AG04449 (cell line): ENCODE measurements around the gene LRRC72.

Experiments
- CTCF ChIA-PET: fragments of 350-600 bp; formaldehyde crosslinking; extraction: SDS; loops from one replicate; lab custom pipeline; 2021; ENCODE audit warnings: antibody characterized with exemption; lab: Yijun Ruan, JAX
- POLR2A ChIA-PET: fragments of 400-600, 350-600 bp; formaldehyde crosslinking; extraction: SDS; loops from one replicate; lab custom pipeline; 2020; ENCODE audit warnings: antibody characterized with exemption, inconsistent platforms; lab: Yijun Ruan, JAX
- DNase-seq: peaks from one replicate; pipeline ENCODE4 v3.0.0-alpha.2; 2010; ENCODE audit warnings: low read depth, low spot score
- H3K4me3 ChIP-seq: 2 replicates; pipeline ENCODE4 v1.5.1; 2011; ENCODE audit warnings: low read depth, mild to moderate bottlenecking, control low read depth, low read length
- CTCF ChIP-seq: IDR thresholded peaks from one replicate; pipeline ENCODE4 v1.5.1; 2011; ENCODE audit warnings: mild to moderate bottlenecking, moderate library complexity, low read length, control low read depth, inconsistent platforms; ENCODE audit not compliant: insufficient read depth; ENCODE audit errors: missing control alignments

Gene LRRC72

GRCh38 chr7:16616122-16616521 lies 89.5 kb downstream of the LRRC72 start:
- no peak overlapping the region for H3K4me3 ChIP-seq
- no peak for DNase-seq
- ChIA-PET POLR2A (no interaction called here), CTCF (no interaction called here)
- no peak for TF ChIP-seq CTCF

- ChIA-PET POLR2A (no interaction called here), CTCF (no interaction called here)
- no peak for TF ChIP-seq CTCF
- no peak for DNase-seq
- H3K4me3 ChIP-seq: no peak overlapping the region
Observed at GRCh38 chr7:16616542-16616941, 89.9 kb downstream of the LRRC72 start.

- CTCF ChIA-PET: no interaction called here
- H3K4me3 ChIP-seq: no peak overlapping the region
- POLR2A ChIA-PET: no interaction called here
- no peak for DNase-seq
- TF ChIP-seq CTCF: no peak
Observed at GRCh38 chr7:16619979-16620408, 93.4 kb downstream of the LRRC72 start.

GRCh38 chr7:16626388-16626787 lies 99.8 kb downstream of the LRRC72 start:
- POLR2A ChIA-PET: no interaction called here
- no peak for DNase-seq
- CTCF ChIA-PET: no interaction called here
- no peak overlapping the region for H3K4me3 ChIP-seq
- TF ChIP-seq CTCF: no peak

GRCh38 chr7:16627236-16627635 lies 100.6 kb downstream of the LRRC72 start:
- no peak for DNase-seq
- ChIA-PET POLR2A (no interaction called here), CTCF (no interaction called here)
- no peak overlapping the region for H3K4me3 ChIP-seq
- TF ChIP-seq CTCF: no peak

- POLR2A ChIA-PET: no interaction called here
- CTCF ChIA-PET: interaction anchor here (0.6 kb wide), 1 partner anchor 13 kb away, joined by 3 read pairs; no protein-coding TSS in a partner anchor
- DNase-seq: no peak
- TF ChIP-seq CTCF: no peak
- no peak overlapping the region for H3K4me3 ChIP-seq
Observed at GRCh38 chr7:16630654-16631053, 104.0 kb downstream of the LRRC72 start.
